Body of pancreas (tissue), 4 donors: ENCODE data around the gene ZFP36L1. TPM values are rescaled to one million over a fixed set of nuclear protein-coding genes. Genes with fewer than 3 reads are reported as not detected.
A peak's percentile ranks its signal among the peaks of the same experiment; 100 is the strongest.

ENCODE experiments used
- ATAC-seq: fragments of 150-250 bp; one replicate; pipeline ENCODE4 v1.9.1; 2016
- DNase-seq, 4 donors: peaks; one replicate each; pipeline ENCODE4 v3.0.0-alpha.2; 2019
- H3K27ac ChIP-seq, 4 donors: fragments of 200-600 bp; sonication (generic); 1 replicate in 3 of 4; 2 replicates in 1 of 4; pipeline versions ENCODE4 v1.5.1 to v1.6.1; 2016 to 2019; ENCODE audit warnings: mild to moderate bottlenecking in 1 of 4, mixed read lengths in 1 of 4, moderate library complexity in 1 of 4
- H3K27me3 ChIP-seq, 2 donors: fragments of 200-600 bp; sonication (generic); one replicate each; pipeline ENCODE4 v1.6.0; 2016; ENCODE audit warnings: mild to moderate bottlenecking in 1 of 2
- H3K36me3 ChIP-seq, 2 donors: fragments of 200-600 bp; sonication (generic); replicated peaks in 1 of 2; 2 replicates each; pipeline ENCODE4 v1.5.1; 2016; ENCODE audit warnings: low read depth in 2 of 2; ENCODE audit not compliant: insufficient read depth in 1 of 2
- H3K4me1 ChIP-seq: fragments of 200-600 bp; sonication (generic); one replicate; pipeline ENCODE4 v1.6.0; 2016
- H3K4me3 ChIP-seq, 2 donors: fragments of 200-600 bp; sonication (generic); 1 replicate in 1 of 2; 2 replicates in 1 of 2; pipeline ENCODE4 v1.5.1; 2016 to 2019
- H3K9me3 ChIP-seq, 3 donors: fragments of 200-600 bp; sonication (generic); 1 replicate in 2 of 3; 2 replicates in 1 of 3; pipeline ENCODE4 v1.5.1; 2016
- POLR2A ChIP-seq, 3 donors: fragments of 450-650 bp; IDR thresholded peaks; one replicate each; pipeline ENCODE4 v1.6.1; 2016; ENCODE audit warnings: antibody characterized with exemption in 3 of 3, mild to moderate bottlenecking in 2 of 3
- WGBS, 2 donors: methylation state at CpG; one replicate each; pipeline ENCODE4 v1.1.5; 2017; 5-methylcytosine and 5-hydroxymethylcytosine counted together
- intact Hi-C: fragments of 100-400 bp; cut with DNase I; formaldehyde crosslinking; loops from one replicate; pipeline ENCODE4 v1.15.1; 2023
- total RNA-seq, 2 donors: library from RNA; depleted of rRNA; stranded (reverse); fragments of >200 nt; gene quantifications; one replicate each; pipeline ENCODE4 v1.1.0, GENCODE V29; 2016
- TF ChIP-seq, protein P1 (sequence below), 7 experiments: fragments of 450-650 bp in 4 of 7; fragments of 200-600 bp in 3 of 7; sonication (generic) in 3 of 7; IDR thresholded peaks; one replicate each; pipeline ENCODE4 v1.5.1; 2016 to 2019; ENCODE audit warnings: antibody characterized with exemption in 7 of 7

ZFP36L1 gene
- total RNA-seq, 2 donors from 2014 or later, result 155 to 365 TPM

DNA sequence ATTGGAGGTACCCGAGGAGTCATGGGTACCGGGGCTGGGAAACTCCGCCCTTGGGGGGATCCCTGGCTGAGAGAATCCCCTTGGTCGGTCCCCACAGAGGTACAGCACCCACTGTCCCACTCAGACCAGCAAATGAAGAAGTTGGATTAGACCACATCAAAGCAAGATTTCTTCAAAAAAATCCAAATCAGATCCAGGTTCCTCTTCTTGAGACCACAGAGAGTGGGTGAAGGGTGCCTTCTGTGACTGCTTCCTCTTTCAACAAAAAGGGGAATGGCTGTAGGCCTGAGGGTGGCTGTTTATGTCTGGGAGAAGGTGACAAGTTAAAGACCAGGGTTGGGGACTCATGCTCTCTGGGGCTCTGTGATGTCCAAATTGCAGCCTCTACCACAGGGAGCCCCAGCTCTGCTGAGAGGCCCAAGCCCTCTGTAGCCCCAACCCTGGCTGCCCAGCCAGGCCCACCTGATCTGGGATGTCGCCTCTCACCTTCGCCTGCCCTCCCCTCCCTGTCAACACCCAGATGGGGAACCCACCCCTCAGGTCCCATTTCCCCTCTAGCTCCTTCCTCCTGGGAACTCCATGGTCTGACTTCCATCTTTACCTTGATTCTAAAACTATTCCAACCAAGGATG, 50.9 kb downstream of the ZFP36L1 start:
- WGBS, 2 donors, result 80 to 97% methylated on average over 6 of the region's 6 CpGs
- H3K27ac ChIP-seq, result no peak overlapping the region
- no peaks in the 10 kb centered on the region for H3K9me3 ChIP-seq
- ATAC-seq (no peak), DNase-seq (peak in 1 of 4 donors; percentile 56)
- H3K4me1 ChIP-seq, result no peaks in the 10 kb centered on the region
- H3K36me3 ChIP-seq, result no peaks in the 10 kb centered on the region
- no peaks in the 10 kb centered on the region for H3K27me3 ChIP-seq
- intact Hi-C loops, result no loop called here
- no peak for TF ChIP-seq POLR2A (IDR thresholded peaks at IDR 0.05)
- TF ChIP-seq, protein P1, sequence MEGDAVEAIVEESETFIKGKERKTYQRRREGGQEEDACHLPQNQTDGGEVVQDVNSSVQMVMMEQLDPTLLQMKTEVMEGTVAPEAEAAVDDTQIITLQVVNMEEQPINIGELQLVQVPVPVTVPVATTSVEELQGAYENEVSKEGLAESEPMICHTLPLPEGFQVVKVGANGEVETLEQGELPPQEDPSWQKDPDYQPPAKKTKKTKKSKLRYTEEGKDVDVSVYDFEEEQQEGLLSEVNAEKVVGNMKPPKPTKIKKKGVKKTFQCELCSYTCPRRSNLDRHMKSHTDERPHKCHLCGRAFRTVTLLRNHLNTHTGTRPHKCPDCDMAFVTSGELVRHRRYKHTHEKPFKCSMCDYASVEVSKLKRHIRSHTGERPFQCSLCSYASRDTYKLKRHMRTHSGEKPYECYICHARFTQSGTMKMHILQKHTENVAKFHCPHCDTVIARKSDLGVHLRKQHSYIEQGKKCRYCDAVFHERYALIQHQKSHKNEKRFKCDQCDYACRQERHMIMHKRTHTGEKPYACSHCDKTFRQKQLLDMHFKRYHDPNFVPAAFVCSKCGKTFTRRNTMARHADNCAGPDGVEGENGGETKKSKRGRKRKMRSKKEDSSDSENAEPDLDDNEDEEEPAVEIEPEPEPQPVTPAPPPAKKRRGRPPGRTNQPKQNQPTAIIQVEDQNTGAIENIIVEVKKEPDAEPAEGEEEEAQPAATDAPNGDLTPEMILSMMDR (IDR thresholded peaks at IDR 0.05), result no peak
- no peak overlapping the region for H3K4me3 ChIP-seq

DNA sequence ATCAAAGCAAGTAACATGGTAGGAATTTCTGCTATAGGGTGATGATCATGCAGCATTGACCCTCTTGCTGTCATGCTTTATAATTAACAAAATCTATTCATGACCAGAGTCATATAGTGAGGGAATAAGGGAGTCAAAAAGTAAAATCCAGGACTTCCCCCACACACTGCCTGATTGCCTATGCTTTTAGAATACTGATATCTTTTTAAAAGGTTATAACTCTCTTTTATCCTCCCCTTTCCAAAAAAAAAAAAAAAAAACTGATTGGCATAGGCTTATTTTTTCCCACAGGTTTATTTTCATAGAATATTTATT, 51.4 kb downstream of the ZFP36L1 start:
- H3K27ac ChIP-seq, result no peak overlapping the region
- TF ChIP-seq, protein P1 (IDR thresholded peaks at IDR 0.05), result no peak
- TF ChIP-seq POLR2A (IDR thresholded peaks at IDR 0.05), result no peak
- no peaks in the 10 kb centered on the region for H3K27me3 ChIP-seq
- H3K4me1 ChIP-seq, result no peaks in the 10 kb centered on the region
- DNase-seq, result no peak
- no peak overlapping the region for H3K4me3 ChIP-seq
- no peaks in the 10 kb centered on the region for H3K36me3 ChIP-seq
- ATAC-seq, result no peak
- intact Hi-C loops, result no loop called here
- H3K9me3 ChIP-seq, result no peaks in the 10 kb centered on the region

DNA sequence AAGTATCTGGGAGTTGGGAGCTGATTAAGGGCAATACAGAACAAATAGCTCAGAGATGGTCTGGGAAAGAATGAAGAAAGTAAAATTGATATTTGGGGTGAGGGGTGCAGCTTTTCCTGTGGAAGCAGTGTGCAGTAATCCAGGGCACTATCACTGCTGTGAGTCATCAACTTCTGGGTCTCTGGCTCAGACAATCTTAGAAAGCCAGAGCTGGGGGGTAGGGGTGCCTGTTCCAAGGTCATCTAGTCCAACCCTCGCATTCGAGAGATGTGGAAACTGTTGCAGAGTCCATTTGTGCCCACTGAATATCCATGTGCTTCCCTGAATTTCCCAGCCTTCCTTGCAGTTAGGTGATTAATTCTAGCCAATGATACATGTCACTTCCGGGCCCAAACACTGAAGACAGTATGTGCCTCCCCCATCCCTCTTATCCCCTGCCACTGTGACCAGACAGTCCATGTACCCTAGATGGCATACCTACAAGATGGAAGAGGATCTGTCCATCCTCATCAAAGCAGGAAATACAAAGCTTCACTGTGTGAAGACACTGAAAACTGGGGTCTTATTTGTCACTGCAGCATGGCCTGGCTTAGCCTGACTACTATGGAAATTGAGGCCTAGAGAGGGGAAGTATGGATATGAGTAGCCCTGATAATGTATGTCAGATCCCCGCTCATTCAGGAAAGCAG, 51.9 kb downstream of the ZFP36L1 start:
- Histone ChIP-seq H3K27ac (no peak overlapping the region), H3K9me3 (no peaks in the 10 kb centered on the region), H3K36me3 (no peaks in the 10 kb centered on the region), H3K27me3 (no peaks in the 10 kb centered on the region), H3K4me1 (no peaks in the 10 kb centered on the region), H3K4me3 (no peak overlapping the region)
- WGBS, 2 donors, result 91% methylated on average over 4 of the region's 4 CpGs
- DNase-seq, result no peak
- no peak for ATAC-seq
- intact Hi-C loops, result no loop called here
- TF ChIP-seq, protein P1 (IDR thresholded peaks at IDR 0.05), result no peak
- no peak for TF ChIP-seq POLR2A (IDR thresholded peaks at IDR 0.05)

DNA sequence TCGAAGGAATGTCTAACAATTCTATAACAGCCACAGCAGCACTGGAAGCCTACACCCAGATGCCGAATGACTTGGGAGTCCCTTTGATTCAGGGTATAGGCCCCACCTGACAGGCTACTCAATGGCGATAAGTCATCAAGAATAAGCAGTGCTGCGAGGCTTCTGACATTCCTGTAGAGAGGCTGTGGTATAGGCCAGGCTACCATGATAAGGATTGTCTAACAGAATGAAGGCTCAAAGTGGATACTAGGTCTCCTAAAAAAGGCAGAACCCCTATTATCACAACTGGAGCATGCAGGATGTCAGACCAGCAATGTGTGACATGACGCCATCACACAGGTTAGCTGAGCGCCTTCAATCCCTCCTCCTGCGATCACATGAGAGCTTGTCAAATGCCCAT, 53.2 kb downstream of the ZFP36L1 start:
- H3K4me3 ChIP-seq, result no peak overlapping the region
- H3K4me1 ChIP-seq, result no peaks in the 10 kb centered on the region
- H3K36me3 ChIP-seq, result no peaks in the 10 kb centered on the region
- no peaks in the 10 kb centered on the region for H3K9me3 ChIP-seq
- no peak overlapping the region for H3K27ac ChIP-seq
- intact Hi-C loops, result no loop called here
- no peak for TF ChIP-seq POLR2A (IDR thresholded peaks at IDR 0.05)
- TF ChIP-seq, protein P1 (IDR thresholded peaks at IDR 0.05), result no peak
- no peaks in the 10 kb centered on the region for H3K27me3 ChIP-seq
- 96 to 99% methylated on average over 7 of the region's 7 CpGs for WGBS, 2 donors
- ATAC-seq (no peak), DNase-seq (no peak)

DNA sequence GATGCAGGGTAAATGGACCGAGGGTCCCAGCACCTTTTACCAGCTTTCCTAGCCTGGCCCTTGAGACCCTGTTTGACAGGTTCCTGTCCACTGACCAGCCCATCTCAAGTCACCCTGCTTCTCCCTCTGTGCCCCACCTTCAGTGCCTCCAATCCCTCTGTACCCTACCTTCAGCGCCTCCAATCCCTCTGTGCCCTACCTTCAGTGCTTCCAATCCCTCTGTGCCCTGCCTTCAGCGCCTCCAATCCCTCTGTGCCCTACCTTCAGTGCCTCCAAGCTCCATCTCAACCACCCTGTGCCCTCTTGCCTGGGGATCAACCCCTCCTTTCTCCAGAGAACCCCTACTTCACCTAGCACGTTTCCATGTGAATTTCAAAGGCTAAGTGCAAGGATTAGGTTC, 54.3 kb downstream of the ZFP36L1 start:
- Histone ChIP-seq H3K9me3 (no peaks in the 10 kb centered on the region), H3K4me3 (no peak overlapping the region), H3K4me1 (no peaks in the 10 kb centered on the region), H3K36me3 (no peaks in the 10 kb centered on the region), H3K27ac (no peak overlapping the region), H3K27me3 (no peaks in the 10 kb centered on the region)
- WGBS, 2 donors, result 86 to 96% methylated on average over 4 of the region's 4 CpGs
- no peak for TF ChIP-seq POLR2A (IDR thresholded peaks at IDR 0.05)
- TF ChIP-seq, protein P1 (IDR thresholded peaks at IDR 0.05), result no peak
- intact Hi-C loops, result no loop called here
- DNase-seq, result no peak
- no peak for ATAC-seq
